ENCODE results near the gene AOPEP. TPM values are rescaled to one million over a fixed set of nuclear protein-coding genes. Genes with fewer than 3 reads are reported as not detected.

Gene AOPEP
- total RNA-seq, 1 donor from 2014 or later = 24.8 TPM

DNA sequence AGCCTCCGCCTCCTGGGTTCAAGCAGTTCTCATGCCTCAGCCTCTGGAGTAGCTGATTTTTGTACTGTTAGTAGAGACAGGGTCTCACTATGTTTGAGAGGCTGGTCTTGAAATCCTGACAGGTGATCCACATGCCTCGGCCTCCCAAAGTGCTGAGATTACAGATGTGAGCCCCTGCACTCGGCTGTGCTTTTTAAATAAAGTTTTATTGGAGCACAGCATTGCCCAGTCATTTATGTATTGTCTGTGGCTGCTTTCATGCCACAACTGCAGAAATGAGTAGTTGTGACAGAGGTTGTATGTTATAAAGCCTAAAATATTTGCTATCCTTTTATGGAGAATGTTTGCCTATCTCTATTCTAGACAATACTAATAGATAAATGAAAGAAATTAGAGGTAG is 169.2 kb downstream of the AOPEP start:
- H3K4me1 Mint-ChIP-seq = peaks cover 8% of the 10 kb centered on the region
- H3K4me3 Mint-ChIP-seq = no peak overlapping the region
- TF ChIP-seq, protein P1, sequence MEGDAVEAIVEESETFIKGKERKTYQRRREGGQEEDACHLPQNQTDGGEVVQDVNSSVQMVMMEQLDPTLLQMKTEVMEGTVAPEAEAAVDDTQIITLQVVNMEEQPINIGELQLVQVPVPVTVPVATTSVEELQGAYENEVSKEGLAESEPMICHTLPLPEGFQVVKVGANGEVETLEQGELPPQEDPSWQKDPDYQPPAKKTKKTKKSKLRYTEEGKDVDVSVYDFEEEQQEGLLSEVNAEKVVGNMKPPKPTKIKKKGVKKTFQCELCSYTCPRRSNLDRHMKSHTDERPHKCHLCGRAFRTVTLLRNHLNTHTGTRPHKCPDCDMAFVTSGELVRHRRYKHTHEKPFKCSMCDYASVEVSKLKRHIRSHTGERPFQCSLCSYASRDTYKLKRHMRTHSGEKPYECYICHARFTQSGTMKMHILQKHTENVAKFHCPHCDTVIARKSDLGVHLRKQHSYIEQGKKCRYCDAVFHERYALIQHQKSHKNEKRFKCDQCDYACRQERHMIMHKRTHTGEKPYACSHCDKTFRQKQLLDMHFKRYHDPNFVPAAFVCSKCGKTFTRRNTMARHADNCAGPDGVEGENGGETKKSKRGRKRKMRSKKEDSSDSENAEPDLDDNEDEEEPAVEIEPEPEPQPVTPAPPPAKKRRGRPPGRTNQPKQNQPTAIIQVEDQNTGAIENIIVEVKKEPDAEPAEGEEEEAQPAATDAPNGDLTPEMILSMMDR (conservative IDR thresholded peaks at IDR 0.05) = no peak
- H3K27ac Mint-ChIP-seq (ENCODE audit: unreplicated experiment) = no peak overlapping the region
- DNase-seq (ENCODE audit: low read depth, low spot score) = no peak
- H3K36me3 Mint-ChIP-seq (ENCODE audit: low read depth) = peaks cover 13% of the 10 kb centered on the region
- no peaks in the 10 kb centered on the region for H3K27me3 Mint-ChIP-seq (ENCODE audit: low read depth)
- peaks cover 7% of the 10 kb centered on the region for H3K9me3 Mint-ChIP-seq

DNA sequence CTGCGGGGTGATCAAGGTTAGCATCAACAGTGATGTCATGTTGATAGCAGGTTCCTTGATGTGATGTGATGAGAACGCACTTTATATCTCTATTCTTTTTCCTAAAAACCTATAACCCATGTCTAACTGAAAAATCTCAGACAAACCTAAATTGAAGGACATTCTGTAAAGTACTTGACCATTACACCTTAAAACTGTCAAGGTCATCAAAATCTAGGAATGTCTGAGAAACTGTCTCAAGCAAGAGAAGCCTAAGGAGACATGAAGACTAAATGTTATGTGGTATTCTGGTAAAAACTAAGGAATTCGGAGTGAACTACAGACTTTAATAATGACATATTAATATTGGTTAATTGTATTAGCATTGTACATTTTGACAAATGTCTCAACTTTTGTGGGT is 170.0 kb downstream of the AOPEP start:
- TF ChIP-seq, protein P1 (conservative IDR thresholded peaks at IDR 0.05) = no peak
- Mint-ChIP-seq H3K9me3 (peaks cover 2% of the 10 kb centered on the region), H3K27me3 (ENCODE audit: low read depth) (no peaks in the 10 kb centered on the region), H3K4me3 (no peak overlapping the region), H3K4me1 (peaks cover 10% of the 10 kb centered on the region), H3K36me3 (ENCODE audit: low read depth) (peaks cover 7% of the 10 kb centered on the region), H3K27ac (ENCODE audit: unreplicated experiment) (no peak overlapping the region)
- no peak for DNase-seq (ENCODE audit: low read depth, low spot score)

DNA sequence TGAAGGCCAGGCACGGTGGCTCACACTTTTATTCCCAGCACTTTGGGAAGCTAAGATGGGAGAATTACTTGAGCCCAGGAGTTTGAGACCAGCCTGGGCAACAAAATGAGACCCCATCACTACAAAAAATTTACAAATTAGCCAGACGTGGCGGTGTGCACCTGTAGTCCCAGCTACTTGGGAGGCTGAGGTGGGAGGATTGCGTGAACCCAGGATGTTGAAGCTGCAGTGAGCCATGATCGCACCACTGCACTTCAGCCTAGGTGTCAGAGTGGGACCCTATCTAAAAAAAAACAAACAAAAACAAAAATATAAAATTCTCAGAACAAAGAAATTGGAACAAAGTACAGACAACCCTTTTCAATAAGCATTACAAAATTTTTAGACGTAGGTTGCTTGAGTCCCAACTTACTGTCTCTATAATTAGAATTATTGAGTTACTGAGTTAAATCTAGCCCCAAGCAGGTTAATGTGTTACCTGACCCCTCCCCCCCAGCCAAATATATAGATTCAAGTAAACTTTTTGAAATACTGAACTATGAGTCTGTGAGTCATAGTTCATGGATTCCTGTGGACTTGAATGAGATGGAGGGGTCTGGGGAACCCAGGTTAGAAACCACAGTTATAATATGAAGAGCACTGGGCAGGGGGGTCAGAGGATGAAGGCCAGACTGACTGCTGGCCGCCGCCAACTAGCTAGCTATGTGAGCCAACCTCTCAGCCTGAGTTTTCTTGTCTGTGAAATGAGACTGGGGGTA is 173.1 kb downstream of the AOPEP start:
- Mint-ChIP-seq H3K36me3 (ENCODE audit: low read depth) (no peaks in the 10 kb centered on the region), H3K4me1 (peaks cover 29% of the 10 kb centered on the region), H3K27ac (ENCODE audit: unreplicated experiment) (no peak overlapping the region), H3K27me3 (ENCODE audit: low read depth) (no peaks in the 10 kb centered on the region), H3K4me3 (no peak overlapping the region), H3K9me3 (no peaks in the 10 kb centered on the region)
- TF ChIP-seq, protein P1 (conservative IDR thresholded peaks at IDR 0.05) = no peak
- DNase-seq (ENCODE audit: low read depth, low spot score) = no peak

DNA sequence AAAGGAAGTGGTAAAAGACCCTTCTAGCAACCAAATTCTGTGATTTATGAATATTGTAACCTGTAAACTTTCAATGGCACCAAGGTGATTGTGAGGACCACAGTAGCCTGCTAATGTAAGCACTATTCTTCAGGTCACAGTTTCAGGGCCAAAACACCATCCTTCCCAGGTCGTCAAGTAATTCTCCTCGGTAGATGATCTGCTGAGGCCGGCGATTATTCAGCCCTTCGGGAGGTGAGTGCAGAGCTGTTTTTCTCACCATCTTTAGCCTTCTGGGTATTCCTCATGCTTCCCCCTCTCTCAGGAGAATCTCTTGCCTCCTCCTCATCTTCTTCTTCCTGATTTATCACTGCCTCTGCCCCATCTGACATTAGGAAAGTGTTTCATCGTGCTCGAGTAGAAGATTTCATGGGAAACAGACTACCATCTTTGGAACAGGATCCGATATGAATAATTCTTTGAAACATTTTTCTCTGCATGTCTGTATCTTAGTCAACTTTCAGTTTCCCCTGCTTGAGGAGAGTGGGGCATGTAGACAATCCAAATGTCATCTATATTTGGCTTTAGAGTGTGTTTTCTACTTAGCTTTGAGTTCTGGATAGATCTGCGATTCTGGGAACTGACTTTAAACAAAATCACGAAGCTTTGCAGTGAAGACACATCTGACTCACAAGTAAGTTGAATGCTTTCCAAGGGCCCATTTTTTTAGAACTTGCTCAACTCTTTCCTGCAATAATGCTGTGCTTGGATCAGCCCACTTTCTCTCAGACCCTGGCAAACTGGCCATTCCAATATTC is 173.9 kb downstream of the AOPEP start:
- Mint-ChIP-seq H3K27ac (ENCODE audit: unreplicated experiment) (no peak overlapping the region), H3K4me1 (peaks cover 37% of the 10 kb centered on the region), H3K9me3 (no peaks in the 10 kb centered on the region), H3K27me3 (ENCODE audit: low read depth) (no peaks in the 10 kb centered on the region), H3K4me3 (no peak overlapping the region), H3K36me3 (ENCODE audit: low read depth) (no peaks in the 10 kb centered on the region)
- DNase-seq (ENCODE audit: low read depth, low spot score) = no peak
- TF ChIP-seq, protein P1 (conservative IDR thresholded peaks at IDR 0.05) = no peak

DNA sequence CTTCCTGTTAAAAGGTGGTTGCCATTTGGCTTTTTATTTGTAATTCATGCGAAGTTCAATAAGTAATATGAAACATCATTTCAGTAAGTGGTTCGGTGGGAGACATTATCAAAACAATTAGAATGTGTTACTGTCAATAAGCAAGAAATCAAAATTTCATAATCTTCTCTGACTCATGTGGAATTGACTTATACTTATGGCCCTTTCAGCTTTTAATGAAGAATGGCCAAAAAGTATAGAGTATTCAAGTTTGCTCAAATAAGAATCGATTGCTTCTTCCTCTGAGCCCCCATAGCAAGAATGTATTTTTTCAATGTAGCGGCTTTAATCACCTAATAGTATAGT is 174.5 kb downstream of the AOPEP start:
- no peak overlapping the region for H3K27ac Mint-ChIP-seq (ENCODE audit: unreplicated experiment)
- no peaks in the 10 kb centered on the region for H3K9me3 Mint-ChIP-seq
- no peak overlapping the region for H3K4me3 Mint-ChIP-seq
- TF ChIP-seq, protein P1 (conservative IDR thresholded peaks at IDR 0.05) = no peak
- H3K27me3 Mint-ChIP-seq (ENCODE audit: low read depth) = no peaks in the 10 kb centered on the region
- no peaks in the 10 kb centered on the region for H3K36me3 Mint-ChIP-seq (ENCODE audit: low read depth)
- no peak for DNase-seq (ENCODE audit: low read depth, low spot score)
- peaks cover 43% of the 10 kb centered on the region for H3K4me1 Mint-ChIP-seq
